OCI-LY1 (cell line): ENCODE measurements around the gene OSGIN1.

Experiments used
- CTCF ChIP-seq: fragments of 200-600 bp; sonication (generic), shearing (Covaris generic); IDR thresholded peaks from 2 replicates; pipeline ENCODE4 v1.5.1; 2017; ENCODE audit warnings: mild to moderate bottlenecking, antibody characterized with exemption, low read length, moderate library complexity, mixed read lengths
- EZH2 ChIP-seq: fragments of 200-600 bp; sonication (generic), shearing (Covaris generic); IDR thresholded peaks from 2 replicates; pipeline ENCODE4 v1.8.0; 2017; ENCODE audit warnings: borderline replicate concordance, mixed run types, mild to moderate bottlenecking, antibody characterized with exemption, low read length, moderate library complexity, mixed read lengths

DNA sequence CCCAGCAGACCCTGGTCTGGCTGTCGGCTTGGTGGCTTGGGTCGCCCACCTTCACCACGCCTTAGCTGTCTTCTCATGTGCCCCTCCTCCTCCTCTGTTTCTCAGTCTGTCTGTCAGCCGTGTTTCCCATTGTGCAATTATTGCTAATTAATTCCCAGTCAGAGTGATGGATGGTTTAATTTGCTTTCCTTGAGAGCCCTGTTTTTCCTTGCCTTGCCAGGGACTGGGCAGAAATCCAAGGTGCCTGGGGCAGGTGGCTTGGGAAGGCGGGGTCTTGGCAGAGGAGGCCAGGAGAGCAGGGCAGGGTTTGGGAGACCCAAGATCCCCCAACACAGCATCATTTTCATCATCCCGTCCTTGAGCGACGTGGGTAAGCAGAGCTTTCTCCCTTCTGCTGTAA lies 36.3 kb downstream of the OSGIN1 start:
- no peak for TF ChIP-seq CTCF
- TF ChIP-seq EZH2: no peak
